GM04504 (cell line): ENCODE results near the gene LMNA.
"Not testable (repeated sequence)": the region's sequence is repeated elsewhere in the genome, so short reads cannot be mapped to it uniquely, and the experiment has no call there.

ENCODE experiments used
- DNase-seq: peaks from one replicate; pipeline ENCODE4 v3.0.0-alpha.2; 2012; ENCODE audit warnings: low read depth

LMNA gene

GRCh38 chr1:156122086-156122485 lies 7.6 kb downstream of the LMNA start:
- DNase-seq, result no peak

DNA sequence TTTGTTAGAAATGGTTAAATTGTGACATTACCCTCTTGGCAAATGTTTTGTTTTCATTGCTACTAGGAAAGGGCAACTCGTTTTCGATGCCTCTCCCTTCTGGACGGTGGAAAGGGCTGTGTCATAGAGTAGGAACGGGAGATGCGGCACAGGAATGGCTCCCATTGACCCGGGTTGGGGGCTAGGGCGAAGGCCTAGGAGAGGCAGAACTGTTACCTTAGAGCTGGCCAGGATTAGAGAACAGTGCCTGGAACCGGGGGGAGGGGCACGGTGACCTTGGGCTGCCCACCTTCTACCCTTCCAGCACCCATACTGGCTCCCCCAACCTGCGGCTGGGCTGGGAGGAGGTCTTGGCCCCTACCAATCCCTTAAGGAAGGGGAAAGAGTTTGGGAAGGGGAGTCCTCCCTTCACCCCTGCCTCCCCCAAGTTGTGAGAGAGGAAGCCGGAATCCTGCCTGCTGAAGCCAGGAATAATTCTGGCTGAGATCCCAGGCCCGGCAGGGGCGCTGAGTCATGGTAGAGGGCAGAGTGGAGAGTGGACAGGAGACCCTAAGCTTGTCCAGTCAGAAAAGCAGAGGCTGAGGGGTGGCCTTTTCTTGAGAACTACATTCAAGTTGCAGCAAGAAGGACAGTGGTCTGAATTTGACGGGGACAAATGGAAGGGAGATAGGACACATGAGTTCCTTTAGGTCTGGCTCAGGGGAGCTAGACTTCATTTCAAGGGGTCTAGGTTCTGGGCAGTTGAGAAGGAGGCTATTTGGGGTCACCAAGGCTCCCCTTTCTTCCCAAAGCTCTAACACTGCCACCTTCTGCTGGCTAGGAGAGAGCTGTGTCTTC lies 8.2 kb downstream of the LMNA start:
- DNase-seq, result peak; percentile 90

DNA sequence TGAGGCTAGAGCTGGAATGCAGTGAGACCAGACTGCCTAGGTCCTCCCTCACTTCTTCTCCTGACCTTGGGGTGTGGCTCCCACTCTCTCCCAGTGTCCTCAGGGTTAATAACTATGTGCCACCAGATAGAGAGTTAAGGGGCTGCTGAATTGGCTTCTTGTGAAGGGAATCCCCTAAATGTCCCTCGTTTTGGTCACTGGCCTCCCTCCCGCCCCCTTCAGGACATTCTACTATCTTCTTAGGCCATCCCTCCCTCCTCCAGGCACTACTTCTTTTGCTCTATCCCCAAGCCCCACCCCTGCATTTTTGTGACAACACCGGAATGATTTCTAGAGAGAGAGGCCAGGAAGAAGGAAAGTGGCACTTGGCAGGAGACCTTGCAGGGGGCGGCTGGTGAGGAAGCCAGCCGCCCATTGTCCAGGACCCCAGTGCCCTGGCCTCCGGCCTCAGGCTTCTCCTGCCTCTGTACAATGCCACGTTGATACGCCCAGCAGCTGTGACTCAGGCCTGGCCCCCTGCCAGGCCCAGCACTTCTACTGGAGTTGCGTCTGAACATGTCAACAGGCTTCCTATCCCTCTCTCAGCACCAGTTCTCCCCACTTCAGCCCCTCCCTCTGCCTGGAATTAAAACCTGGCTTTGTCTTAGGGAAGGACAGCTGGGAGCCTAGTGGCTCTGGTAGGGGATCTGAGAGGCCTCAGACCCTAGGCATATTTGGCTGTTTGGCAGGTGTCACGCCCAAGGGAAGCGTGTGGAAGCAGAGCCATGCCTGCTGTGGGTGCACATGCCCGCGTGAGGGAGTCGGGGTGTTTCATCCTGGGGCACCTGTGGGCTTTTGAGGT lies 9.1 kb downstream of the LMNA start:
- DNase-seq, result peak; percentile 98

- DNase-seq, result no peak
Measured at GRCh38 chr1:156124557-156125483, 10.3 kb downstream of the LMNA start.

- DNase-seq, result not testable (repeated sequence)
Measured at GRCh38 chr1:156125544-156125943, 11.0 kb downstream of the LMNA start.

GRCh38 chr1:156126043-156126629 lies 11.6 kb downstream of the LMNA start:
- peak; percentile 97 for DNase-seq

GRCh38 chr1:156126630-156127534 lies 12.4 kb downstream of the LMNA start:
- peak; percentile 96 for DNase-seq

DNA sequence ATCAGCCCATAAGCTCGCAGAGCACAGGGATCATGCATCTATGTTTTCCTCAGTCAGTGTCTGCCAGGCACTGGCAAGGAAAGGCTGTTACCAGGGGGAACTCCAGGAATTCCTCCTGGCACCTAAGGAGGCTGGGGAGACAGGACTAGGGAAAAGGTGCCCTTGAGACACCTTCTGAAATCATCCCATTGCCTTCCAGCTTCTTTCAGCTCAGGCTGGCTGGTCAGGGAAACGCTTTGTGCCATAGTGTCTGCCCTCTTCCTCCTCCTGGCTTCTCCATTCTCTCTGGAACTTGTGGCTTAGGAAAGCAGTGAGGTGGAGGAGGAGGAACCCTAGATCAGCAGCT lies 13.8 kb downstream of the LMNA start:
- DNase-seq, result no peak

DNA sequence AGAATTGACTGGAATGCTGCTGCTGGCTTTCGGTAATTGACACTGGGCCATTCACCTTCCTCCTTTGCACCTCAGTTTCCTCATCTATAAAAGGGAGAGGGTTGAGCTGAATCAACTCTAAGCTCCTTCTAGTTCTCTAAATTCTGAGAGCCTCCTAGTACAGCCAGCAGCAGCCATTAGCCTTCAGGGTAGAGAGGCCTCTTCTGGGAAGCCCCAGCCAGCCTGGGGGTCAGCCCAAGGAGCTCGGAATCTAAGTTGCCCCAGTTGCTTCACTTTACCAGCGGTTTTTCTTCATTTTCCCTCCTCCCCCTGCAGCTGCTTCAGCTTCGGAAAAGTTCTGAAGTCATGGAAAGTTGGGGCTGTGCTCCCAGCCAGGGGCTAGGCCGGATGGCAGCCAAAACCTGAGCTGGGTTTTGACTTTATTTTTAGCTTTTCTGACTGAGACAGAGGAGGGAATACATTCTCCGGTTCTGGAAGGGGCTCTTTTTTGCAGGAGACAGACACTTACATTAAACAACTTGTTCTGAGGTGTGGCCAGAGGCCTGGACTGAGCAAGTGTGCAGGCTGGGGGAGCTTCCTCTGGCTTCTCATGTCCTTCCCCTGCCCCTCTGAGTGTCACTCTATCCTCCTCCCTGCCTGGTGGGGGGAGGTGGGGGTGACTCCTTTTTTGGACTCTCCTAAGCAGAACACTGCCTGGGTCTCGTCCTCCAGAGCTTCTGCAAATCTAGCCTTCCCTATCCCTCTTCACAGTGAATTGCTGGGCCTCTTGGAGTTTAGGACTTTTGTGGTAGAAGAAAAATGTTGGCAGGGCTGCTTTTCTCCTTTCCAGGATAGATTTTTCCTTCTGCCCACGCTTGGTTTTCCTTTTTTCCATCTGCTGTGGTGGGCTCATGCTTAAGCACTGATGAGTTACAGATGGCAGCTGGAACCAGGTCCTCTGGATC lies 14.4 kb downstream of the LMNA start:
- DNase-seq, result no peak

DNA sequence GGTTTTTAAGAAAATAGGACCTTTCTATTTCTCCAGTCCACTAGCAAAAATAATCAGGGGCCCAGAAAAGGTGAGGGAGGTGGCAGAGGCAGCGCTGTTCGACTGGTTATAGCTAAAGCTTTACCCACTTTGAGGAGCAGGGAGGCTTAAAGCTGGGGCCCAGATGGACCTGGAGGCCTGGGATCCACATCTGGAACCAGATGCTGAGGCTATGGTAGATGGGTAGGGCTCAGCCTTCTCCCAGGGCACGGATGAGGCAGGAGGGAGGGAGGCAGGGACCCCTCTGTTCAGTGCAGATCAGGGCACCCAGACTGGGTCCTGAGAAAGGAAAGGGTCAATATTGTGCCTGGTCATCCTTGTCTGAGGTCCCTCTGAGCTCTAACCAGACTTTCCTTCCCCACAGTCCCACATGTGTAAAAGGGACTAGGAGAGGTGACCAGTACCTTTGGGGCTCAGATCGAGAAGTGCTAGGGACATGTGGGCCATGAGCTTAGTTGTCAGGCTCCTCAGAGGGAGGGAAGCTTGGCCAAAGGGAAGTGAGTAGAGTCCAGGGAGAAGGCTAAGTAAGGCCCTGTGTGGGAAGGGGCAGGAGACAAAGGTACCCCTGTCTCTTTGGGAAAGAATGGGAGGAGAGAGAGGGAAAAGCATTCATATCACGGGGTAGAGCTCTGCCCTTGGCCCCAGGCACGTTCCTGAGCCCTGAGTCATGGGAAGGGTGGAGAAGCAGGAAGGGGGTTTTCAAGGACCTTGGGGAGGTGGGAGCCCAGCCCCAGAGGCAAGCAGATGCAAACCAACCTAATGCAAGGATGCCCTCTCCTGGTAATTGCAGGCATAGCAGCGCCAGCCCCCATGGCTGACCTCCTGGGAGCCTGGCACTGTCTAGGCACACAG lies 15.4 kb downstream of the LMNA start:
- peak; percentile 97 for DNase-seq

DNA sequence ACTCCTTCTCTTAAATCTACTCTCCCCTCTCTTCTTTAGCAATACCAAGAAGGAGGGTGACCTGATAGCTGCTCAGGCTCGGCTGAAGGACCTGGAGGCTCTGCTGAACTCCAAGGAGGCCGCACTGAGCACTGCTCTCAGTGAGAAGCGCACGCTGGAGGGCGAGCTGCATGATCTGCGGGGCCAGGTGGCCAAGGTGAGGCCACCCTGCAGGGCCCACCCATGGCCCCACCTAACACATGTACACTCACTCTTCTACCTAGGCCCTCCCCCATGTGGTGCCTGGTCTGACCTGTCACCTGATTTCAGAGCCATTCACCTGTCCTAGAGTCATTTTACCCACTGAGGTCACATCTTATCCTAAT lies 16.0 kb downstream of the LMNA start:
- no peak for DNase-seq

DNA sequence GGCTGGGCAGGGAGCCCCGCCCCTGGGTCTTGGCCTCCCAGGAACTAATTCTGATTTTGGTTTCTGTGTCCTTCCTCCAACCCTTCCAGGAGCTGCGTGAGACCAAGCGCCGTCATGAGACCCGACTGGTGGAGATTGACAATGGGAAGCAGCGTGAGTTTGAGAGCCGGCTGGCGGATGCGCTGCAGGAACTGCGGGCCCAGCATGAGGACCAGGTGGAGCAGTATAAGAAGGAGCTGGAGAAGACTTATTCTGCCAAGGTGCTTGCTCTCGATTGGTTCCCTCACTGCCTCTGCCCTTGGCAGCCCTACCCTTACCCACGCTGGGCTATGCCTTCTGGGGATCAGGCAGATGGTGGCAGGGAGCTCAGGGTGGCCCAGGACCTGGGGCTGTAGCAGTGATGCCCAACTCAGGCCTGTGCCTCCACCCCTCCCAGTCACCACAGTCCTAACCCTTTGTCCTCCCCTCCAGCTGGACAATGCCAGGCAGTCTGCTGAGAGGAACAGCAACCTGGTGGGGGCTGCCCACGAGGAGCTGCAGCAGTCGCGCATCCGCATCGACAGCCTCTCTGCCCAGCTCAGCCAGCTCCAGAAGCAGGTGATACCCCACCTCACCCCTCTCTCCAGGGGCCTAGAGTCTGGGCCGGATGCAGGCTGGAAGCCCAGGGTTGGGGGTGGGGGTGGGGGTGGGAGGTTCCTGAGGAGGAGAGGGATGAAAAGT lies 20.4 kb downstream of the LMNA start:
- no peak for DNase-seq

DNA sequence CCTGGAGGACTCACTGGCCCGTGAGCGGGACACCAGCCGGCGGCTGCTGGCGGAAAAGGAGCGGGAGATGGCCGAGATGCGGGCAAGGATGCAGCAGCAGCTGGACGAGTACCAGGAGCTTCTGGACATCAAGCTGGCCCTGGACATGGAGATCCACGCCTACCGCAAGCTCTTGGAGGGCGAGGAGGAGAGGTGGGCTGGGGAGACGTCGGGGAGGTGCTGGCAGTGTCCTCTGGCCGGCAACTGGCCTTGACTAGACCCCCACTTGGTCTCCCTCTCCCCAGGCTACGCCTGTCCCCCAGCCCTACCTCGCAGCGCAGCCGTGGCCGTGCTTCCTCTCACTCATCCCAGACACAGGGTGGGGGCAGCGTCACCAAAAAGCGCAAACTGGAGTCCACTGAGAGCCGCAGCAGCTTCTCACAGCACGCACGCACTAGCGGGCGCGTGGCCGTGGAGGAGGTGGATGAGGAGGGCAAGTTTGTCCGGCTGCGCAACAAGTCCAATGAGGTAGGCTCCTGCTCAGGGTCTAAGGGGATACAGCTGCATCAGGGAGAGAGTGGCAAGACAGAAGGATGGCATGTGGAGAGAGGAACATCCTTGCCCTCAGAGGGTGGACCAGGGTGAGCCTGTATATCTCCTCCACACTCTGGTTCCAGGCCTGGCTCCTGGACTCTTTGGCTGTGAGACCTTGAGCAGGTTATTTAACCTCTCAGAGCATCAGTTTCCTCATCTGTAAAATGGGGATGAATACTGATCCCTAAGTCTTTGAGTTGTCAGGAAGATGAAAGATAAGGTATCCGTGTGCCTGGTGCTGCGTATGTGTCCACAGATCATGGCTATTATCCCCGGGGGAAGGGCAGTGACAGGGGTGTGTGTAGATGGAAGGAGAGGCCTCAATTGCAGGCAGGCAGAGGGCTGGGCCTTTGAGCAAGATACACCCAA lies 21.7 kb downstream of the LMNA start:
- no peak for DNase-seq

DNA sequence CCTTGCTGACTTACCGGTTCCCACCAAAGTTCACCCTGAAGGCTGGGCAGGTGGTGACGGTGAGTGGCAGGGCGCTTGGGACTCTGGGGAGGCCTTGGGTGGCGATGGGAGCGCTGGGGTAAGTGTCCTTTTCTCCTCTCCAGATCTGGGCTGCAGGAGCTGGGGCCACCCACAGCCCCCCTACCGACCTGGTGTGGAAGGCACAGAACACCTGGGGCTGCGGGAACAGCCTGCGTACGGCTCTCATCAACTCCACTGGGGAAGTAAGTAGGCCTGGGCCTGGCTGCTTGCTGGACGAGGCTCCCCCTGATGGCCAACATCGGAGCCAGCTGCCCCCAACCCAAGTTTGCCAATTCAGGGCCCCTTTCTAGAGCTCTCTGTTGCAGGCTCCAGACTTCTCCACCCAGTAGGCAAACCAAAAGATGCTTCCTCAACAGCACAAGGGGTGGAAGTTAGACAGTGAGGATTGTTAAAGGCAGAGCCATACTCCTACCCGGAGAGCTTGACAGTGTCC lies 22.5 kb downstream of the LMNA start:
- no peak for DNase-seq

GRCh38 chr1:156138458-156138867 lies 24.0 kb downstream of the LMNA start:
- no peak for DNase-seq

DNA sequence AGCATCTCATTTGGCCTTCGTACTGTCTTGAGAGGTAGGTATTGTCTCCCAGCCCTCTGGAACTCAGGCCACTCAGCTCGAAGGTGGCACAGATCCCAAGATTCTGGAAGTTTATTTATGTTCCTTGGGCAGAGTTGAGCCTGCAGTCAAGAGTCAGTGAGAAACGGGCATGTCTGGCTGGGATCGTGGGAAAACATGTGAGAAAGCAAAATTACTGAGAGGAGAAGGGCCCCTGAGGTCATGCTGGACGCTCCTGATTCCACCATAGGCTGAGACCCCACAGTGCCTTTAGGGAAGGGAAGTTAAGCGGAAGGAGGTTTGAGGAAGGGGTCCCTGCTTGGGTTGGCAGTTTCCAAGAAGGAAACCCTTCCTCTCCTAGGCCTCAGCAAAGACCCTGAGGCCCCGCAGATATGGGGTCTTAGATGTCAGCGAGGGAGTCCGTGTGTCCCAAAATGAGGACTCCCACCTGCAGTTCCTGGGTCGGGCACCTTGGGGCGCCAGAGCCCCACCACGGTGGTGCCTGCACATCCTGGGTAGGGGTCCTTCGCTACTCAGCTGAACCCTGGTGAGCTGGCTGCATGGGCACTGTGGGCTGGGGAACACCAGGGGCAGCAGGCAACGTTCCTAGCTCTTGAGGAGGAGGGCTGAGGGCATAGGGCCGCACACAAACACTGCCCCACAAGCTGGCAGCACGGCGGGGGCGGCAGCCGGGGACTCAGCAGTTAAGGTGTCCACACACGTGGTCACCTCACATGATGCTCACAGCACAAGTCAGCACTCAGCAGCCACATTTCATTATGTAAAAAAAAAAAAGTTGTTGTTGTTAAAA lies 26.6 kb downstream of the LMNA start:
- no peak for DNase-seq
